Measurements from ENCODE around the gene WAC.
"Not testable (repeated sequence)": the region's sequence is repeated elsewhere in the genome, so short reads cannot be mapped to it uniquely, and the experiment has no call there.

The WAC gene

DNA sequence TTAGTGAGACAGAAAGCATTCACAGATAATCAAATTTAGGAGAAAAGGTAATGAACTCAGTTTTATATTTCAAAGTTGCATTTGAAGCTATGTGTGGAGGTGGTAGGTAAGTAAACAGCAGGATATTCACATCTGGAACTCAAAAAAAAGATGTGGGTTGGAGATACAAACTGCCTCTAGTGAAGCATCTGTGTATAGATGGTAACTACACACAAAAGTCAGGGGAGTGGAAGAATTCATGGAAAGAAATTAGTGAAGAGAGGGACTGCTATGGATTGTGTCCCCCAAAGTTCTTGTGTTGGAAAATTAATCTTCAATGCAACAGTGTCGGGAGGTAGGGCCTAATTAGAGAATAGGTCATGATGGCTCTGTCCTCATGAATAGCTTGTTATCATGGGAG is 18.3 kb upstream of the WAC start:
- H3K9me3 Mint-ChIP-seq = peaks cover 0 to 12% of the 10 kb centered on the region in 2 donors
- DNase-seq (no peak), ATAC-seq (no peak)
- no peaks in the 10 kb centered on the region for H3K27me3 Mint-ChIP-seq
- no peak overlapping the region for H3K4me3 Mint-ChIP-seq
- H3K4me1 Mint-ChIP-seq = no peaks in the 10 kb centered on the region
- H3K27ac Mint-ChIP-seq = no peak overlapping the region

DNA sequence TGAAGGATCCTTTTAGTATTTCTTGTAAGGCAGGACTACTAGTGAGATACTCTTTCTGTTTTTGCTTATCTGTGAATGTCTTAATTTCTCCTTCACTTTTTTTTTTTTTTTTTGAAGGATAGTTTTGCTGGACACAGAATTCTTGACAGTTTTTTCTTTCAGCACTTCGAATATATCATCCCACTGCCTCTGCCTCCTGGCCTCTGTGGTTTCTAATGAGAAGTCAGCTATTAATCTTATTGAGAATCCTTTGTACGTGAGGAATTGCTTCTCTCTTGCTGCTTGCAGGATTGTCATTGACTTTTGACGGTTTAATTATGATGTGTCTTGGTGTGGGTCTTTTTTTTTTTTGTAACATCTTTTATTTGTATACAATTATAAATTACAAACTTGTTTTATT is 12.6 kb upstream of the WAC start:
- Mint-ChIP-seq H3K27me3 (no peaks in the 10 kb centered on the region), H3K4me3 (no peak overlapping the region), H3K27ac (no peak overlapping the region), H3K4me1 (no peaks in the 10 kb centered on the region), H3K9me3 (peaks cover 11 to 33% of the 10 kb centered on the region in 2 donors)
- no peak for ATAC-seq
- no peak for DNase-seq

DNA sequence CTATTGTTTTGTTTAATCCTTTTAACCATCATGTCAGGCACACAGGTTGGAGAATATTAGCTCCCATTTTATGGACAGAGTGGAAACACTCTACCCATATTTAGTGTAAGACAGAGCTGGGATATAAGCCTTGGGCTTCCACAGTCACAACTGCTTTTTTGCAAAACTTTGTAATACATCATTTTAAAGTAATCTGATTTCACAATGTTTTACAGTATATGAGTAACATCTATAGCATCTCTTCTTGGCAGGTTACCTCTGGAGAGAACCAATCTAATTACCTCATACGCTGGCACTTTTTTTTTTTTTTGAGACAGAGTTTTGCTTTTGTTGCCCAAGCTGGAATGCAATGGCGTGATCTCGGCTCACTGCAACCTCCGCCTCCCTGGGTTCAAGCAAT is 12.1 kb upstream of the WAC start:
- not testable (repeated sequence) for H3K4me3 Mint-ChIP-seq, H3K4me1 Mint-ChIP-seq, H3K27me3 Mint-ChIP-seq, DNase-seq, H3K27ac Mint-ChIP-seq, ATAC-seq
- peaks cover 13 to 33% of the 10 kb centered on the region in 2 donors for H3K9me3 Mint-ChIP-seq

DNA sequence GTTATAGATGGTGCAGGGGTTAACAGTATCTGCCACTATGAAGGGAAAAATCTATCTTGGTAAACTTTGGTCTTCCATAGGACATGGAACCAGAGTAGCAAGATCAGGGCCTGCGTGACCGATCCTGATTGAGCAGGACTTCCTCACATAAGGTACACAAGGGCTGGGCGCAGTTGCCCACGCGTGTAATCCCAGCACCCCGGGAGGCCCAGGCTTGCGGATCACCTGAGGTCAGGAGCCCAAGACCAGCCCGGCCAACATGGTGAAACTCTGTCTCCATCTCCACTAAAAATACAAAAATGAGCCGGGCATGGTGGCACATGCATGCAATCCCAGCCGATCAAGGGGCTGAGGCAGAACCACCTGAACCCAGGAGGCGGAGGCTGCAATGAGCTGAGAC is 11.0 kb upstream of the WAC start:
- H3K4me1 Mint-ChIP-seq, H3K4me3 Mint-ChIP-seq, DNase-seq, ATAC-seq, H3K27ac Mint-ChIP-seq, H3K27me3 Mint-ChIP-seq: not testable (repeated sequence)
- H3K9me3 Mint-ChIP-seq = peaks cover 16 to 33% of the 10 kb centered on the region in 2 donors

DNA sequence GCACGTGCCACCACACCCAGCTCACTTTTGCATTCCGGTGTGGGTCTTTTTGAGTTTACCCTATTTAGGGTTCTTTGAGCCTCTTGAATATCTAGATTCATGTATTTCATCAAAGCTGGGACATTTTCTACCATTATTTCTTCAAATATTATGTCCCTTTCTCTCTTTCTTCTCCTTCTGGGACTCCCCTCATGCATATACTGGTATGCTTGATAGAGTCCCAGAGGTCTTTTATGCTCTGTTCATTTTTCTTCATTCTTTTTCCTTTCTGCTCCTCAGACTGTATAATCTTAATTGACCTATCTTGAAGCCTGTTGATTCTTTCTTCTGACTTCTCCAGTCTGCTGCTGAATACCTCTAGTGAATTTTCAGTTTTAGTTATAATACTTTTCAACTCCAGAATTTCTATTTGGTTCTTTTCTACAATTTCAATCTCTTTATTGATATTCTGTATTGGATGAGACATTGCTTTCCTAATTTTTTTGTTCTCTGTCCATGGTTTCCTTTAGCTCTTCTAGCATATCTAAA is 9.1 kb upstream of the WAC start:
- DNase-seq = no peak
- peaks cover 16 to 23% of the 10 kb centered on the region in 2 donors for H3K9me3 Mint-ChIP-seq
- no peak overlapping the region for H3K4me3 Mint-ChIP-seq
- H3K4me1 Mint-ChIP-seq = no peaks in the 10 kb centered on the region
- no peak for ATAC-seq
- H3K27ac Mint-ChIP-seq = no peak overlapping the region
- H3K27me3 Mint-ChIP-seq = no peaks in the 10 kb centered on the region

DNA sequence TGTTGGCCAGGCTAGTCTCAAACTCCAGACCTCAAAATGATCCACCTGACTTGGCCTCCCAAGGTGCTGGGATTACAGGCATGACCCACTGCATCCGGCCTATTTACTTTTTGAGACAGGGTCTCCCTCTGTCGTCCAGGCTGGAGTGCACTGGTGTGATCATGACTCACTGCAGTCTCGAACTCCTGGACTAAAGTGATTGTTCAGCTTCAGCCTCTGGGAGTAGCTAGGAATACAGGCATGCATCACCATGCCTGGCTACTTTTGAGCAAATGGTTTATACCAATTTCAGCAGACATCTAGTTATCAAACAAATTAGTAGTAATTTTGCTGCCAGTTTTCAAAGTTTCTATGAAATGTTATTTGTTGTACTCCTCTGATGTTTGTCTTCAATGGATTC is 2.2 kb upstream of the WAC start:
- DNase-seq (no peak), ATAC-seq (no peak)
- Mint-ChIP-seq H3K27me3 (no peaks in the 10 kb centered on the region), H3K4me1 (peaks cover 38% of the 10 kb centered on the region), H3K9me3 (peaks cover 0 to 3% of the 10 kb centered on the region in 2 donors), H3K4me3 (peak overlapping the region in 1 of 2 donors; percentile 100), H3K27ac (no peak overlapping the region)

DNA sequence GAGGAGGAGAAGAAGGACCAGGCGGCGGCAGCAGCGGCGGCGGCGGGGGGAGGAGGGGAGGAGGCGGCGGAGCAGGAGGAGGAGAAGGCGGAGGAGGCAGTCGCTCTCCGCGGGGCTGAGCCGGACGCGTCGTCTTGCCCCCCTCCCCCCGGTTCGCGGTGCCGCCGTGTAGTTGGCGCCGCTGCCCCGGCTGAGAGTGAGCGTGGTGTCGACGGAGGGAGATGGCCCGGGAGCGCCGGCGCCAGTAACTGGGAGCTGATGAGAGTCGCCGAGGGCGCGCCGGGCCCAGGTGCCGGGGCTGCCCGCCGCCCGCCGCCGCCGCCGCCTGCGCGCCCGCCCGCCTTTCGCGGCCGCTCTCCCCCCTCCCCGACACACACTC is 257 bp downstream of the WAC start:
- DNase-seq = no peak
- ATAC-seq = peak; percentile 10
- H3K9me3 Mint-ChIP-seq = no peaks in the 10 kb centered on the region

DNA sequence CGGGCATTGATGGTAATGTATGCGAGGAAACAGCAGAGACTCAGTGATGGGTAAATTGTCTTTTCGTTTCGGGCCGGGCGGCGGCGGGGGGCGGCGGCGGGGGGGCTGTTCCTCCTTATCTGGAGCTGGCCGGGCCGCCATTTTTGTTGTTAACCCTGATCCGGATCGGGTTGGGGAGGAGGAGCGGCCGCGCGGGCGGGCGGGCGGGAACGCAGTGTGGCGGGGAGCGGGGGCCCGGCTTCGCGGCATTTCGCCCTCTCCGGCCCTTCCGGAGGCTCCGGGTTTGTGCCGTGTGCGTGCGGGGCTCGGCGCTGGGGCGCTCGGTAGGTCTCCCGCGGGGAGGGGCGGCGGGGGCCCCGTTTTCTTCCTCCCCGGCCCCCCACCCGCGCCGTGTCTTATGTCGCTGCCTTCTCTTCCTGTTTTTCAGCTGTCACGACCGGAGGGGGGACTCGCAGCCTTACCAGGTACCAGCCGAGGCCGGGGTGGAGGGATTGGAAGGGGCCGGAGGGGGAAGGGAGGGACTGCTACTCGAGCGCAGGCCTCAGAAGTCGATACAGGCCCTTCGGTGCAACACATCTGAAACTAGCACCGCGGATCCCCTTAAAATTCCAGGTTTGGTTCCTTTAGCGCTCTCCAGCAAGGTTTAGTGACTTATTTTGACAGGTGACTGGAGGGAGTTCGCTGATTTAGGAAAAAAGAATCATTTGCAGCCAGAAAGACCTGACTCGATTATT is 820 bp downstream of the WAC start:
- Mint-ChIP-seq H3K4me3 (peak overlapping the region; percentile 97 to 100), H3K27ac (peak overlapping the region; percentile 98 to 100), H3K9me3 (no peaks in the 10 kb centered on the region), H3K27me3 (no peaks in the 10 kb centered on the region), H3K4me1 (peaks cover 58% of the 10 kb centered on the region)
- ATAC-seq (peak; percentile 24), DNase-seq (peak; percentile 59)

More for the DNA sequence above, 257 bp downstream of the WAC start:
- Mint-ChIP-seq H3K4me1 (peaks cover 58% of the 10 kb centered on the region), H3K4me3 (peak overlapping the region; percentile 92 to 100), H3K27ac (peak overlapping the region; percentile 100), H3K27me3 (no peaks in the 10 kb centered on the region)

DNA sequence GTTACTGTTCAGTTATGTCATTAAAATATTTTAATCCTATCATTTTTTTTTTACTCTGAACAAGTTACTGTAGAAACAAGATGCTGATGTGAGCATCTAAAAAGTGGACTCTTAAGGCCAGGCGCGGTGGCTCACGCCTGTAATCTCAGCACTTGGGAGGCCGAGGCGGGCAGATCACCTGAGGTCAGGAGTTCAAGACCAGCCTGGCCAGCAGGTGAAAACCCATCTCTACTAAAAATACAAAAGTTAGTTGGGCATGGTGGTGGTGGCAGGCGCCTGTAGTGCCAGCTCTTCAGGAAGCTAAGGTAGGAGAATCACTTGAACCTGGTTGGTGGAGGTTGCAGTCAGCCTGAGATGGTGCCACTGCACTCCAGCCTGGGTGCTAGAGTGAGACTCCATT is 2.9 kb downstream of the WAC start:
- H3K27me3 Mint-ChIP-seq = no peaks in the 10 kb centered on the region
- DNase-seq (no peak), ATAC-seq (no peak)
- no peak overlapping the region for H3K27ac Mint-ChIP-seq
- no peaks in the 10 kb centered on the region for H3K9me3 Mint-ChIP-seq
- peaks cover 55% of the 10 kb centered on the region for H3K4me1 Mint-ChIP-seq
- H3K4me3 Mint-ChIP-seq = peak overlapping the region; percentile 32 to 49

DNA sequence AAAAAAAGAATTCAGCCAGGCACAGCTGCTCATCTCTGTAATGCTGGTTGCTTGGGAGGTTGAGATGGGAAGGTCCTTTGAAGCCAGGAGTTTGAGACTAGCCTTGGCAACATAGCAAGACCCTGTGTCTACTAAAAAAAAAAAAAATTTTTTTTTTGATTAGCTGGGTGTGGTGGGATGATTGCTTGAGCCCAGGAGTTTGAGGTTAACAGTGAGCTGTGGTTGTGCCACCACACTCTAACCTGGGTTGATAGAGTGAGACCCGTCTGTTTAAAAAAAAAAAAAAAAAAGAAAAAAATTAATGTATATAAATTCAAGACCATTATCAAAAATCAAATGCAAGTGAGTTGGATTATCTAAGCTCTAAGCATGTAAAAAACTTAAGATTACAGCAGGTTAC is 5.7 kb downstream of the WAC start:
- Mint-ChIP-seq H3K4me1 (peaks cover 60% of the 10 kb centered on the region), H3K27ac (peak overlapping the region in 1 of 2 donors; percentile 12), H3K9me3 (no peaks in the 10 kb centered on the region), H3K4me3 (no peak overlapping the region), H3K27me3 (no peaks in the 10 kb centered on the region)
- DNase-seq (no peak), ATAC-seq (no peak)

DNA sequence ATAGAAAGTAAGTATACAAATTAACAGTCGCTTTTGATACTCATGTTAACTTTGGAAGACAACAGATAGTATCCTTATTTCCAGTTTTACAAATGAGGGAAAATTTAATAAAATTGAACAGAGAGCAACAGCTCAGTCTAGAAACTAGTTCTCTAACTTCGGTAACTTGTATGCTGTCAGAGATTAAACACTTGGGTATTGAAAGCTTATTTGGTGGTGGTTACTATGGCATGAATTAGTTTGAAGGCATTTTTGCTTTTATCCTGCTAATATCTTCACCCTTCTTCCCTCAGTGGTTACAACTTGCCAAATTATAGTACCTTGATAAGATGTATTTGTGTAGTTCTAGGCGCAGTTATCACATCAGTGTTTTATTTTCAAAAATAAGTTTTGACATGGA is 7.2 kb downstream of the WAC start:
- no peaks in the 10 kb centered on the region for H3K9me3 Mint-ChIP-seq
- no peak for ATAC-seq

DNA sequence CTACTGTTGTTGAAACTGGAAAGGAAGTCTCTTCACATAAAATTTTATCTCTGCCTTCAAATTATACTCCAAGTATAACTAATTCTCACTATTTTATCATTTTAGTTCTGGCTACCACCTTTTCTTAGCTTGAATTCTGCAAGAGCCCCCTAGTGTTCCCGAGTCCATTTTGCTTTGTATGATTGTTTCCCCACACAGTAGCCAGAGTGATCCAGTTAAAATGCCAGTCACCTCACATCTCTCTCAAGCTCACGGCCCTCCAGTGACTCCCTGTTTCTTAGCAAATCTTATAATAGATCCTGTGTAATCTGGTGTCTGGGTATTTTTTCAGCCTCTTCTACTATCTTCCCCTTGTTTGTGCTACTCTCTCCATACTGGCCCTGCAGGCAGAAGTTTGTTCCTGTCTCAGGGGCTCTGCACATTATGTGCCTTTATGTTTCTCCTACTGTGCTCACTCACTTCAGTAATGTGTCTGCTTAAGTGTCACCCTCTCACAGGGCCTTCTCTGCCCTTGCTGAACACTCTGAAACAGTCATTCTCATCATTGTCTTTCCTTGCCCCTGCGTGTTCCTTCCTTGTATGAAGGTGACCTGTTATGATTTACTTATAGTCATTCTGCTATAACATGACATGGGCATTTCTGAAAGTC is 8.9 kb downstream of the WAC start:
- Mint-ChIP-seq H3K27me3 (no peaks in the 10 kb centered on the region), H3K9me3 (no peaks in the 10 kb centered on the region), H3K4me3 (no peak overlapping the region), H3K27ac (no peak overlapping the region), H3K4me1 (peaks cover 65% of the 10 kb centered on the region)
- DNase-seq (no peak), ATAC-seq (no peak)

More for the DNA sequence above, 7.2 kb downstream of the WAC start:
- H3K4me1 Mint-ChIP-seq = peaks cover 67% of the 10 kb centered on the region
- DNase-seq = no peak
- H3K4me3 Mint-ChIP-seq = no peak overlapping the region
- no peak overlapping the region for H3K27ac Mint-ChIP-seq
- H3K27me3 Mint-ChIP-seq = no peaks in the 10 kb centered on the region

DNA sequence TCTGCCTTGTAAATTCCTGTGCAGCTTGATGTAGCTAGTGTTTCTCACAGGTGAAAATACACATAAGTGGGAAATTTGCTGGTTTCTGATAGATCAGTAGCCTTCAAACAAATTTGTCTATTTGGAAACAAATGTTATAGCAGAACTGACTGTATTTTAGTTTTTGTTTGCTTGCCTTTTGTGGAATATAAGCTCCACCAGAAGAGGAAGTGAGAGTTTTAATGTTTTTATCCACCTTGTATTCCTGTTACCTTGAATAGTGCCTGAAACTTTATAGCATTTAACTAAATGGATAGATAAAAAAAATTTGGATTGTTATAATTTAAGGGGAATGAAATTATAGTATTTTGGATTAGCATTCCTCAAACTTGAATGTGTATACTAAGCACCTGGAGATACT is 9.8 kb downstream of the WAC start:
- H3K4me1 Mint-ChIP-seq = peaks cover 56% of the 10 kb centered on the region

DNA sequence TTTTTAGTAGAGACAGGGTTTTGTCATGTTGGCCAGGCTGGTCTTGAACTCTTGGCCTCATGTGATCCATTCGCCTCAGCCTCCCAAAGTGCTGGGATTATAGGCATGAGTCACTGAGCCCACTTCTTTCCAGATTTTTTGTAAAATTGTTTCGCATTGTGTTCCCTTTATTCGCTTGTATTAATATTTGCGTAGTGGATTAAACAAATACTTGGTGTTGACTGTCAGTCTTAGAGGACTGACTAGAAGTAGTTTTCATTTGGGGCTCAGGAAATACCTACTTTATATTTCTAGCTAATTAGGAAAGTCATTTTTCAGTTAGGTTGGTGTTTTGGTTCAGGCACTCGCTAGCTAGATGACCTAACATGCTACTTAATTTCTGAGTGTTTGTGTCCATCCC is 11.1 kb downstream of the WAC start:
- Mint-ChIP-seq H3K4me3 (no peak overlapping the region), H3K27ac (peak overlapping the region in 1 of 2 donors; percentile 50), H3K4me1 (peaks cover 61% of the 10 kb centered on the region)

More for the DNA sequence above, 9.8 kb downstream of the WAC start:
- H3K27ac Mint-ChIP-seq = peak overlapping the region in 1 of 2 donors; percentile 49
- H3K4me3 Mint-ChIP-seq = no peak overlapping the region
- no peaks in the 10 kb centered on the region for H3K27me3 Mint-ChIP-seq
- ATAC-seq (no peak), DNase-seq (no peak)
- H3K9me3 Mint-ChIP-seq = no peaks in the 10 kb centered on the region

DNA sequence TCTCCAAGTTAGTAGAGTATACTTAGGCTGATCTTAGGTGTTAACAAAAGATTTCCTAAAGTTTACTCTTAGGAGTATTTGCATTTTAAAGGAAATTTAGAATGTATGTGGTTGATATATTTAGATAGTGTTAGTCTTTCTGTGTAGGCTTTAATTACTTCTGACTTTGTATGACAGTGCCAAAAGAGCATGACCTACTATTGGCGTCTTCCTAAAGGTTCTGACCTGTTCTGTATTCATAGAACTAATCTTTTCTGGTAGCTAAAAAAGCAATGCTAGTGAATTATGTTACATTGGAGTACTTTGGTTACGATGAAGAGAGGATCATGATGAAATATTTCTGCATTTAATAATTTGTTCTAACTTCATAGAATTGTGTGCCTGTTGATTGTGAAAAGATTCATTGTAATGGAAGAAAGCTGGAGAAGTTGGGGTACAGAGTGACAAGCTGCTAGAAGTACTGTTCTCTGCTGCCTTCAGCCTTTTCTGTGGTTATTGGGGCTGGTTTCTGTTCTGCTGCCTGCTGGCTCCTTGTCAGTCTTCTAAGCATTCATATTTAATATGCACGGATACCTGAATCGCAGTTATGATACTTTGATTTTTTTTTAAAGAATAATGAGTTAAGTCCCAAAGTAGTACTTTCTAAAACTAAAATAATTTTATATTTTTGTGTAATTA is 13.2 kb downstream of the WAC start:
- Mint-ChIP-seq H3K9me3 (no peaks in the 10 kb centered on the region), H3K4me3 (peak overlapping the region; percentile 7 to 27), H3K4me1 (peaks cover 72% of the 10 kb centered on the region), H3K27ac (peak overlapping the region; percentile 34 to 49), H3K27me3 (no peaks in the 10 kb centered on the region)
- no peak for ATAC-seq
- DNase-seq = no peak

More for the DNA sequence above, 11.1 kb downstream of the WAC start:
- DNase-seq (no peak), ATAC-seq (no peak)
- no peaks in the 10 kb centered on the region for H3K27me3 Mint-ChIP-seq
- no peaks in the 10 kb centered on the region for H3K9me3 Mint-ChIP-seq
